ENCODE results near the gene ENTPD1. TPM values are rescaled to one million over a fixed set of nuclear protein-coding genes. Genes with fewer than 3 reads are reported as not detected.
"Not testable (repeated sequence)": the region's sequence is repeated elsewhere in the genome, so short reads cannot be mapped to it uniquely, and the experiment has no call there.

ENTPD1 gene
- total RNA-seq, 1 experiment from 2014 or later: not detected

GRCh38 chr10:95794195-95794594 is 38.2 kb downstream of the ENTPD1 start:
- DNase-seq (ENCODE audit: low spot score): no peak

- no peak for DNase-seq (ENCODE audit: low spot score)
Observed at GRCh38 chr10:95795602-95796001, 39.6 kb downstream of the ENTPD1 start.

- DNase-seq (ENCODE audit: low spot score): no peak
Observed at GRCh38 chr10:95796504-95796903, 40.5 kb downstream of the ENTPD1 start.

- DNase-seq (ENCODE audit: low spot score): no peak
Observed at GRCh38 chr10:95798096-95798855, 42.3 kb downstream of the ENTPD1 start.

GRCh38 chr10:95800286-95800685 is 44.3 kb downstream of the ENTPD1 start:
- DNase-seq (ENCODE audit: low spot score): not testable (repeated sequence)

GRCh38 chr10:95806687-95807380 is 50.9 kb downstream of the ENTPD1 start:
- DNase-seq (ENCODE audit: low spot score): not testable (repeated sequence)

GRCh38 chr10:95808705-95809308 is 52.8 kb downstream of the ENTPD1 start:
- not testable (repeated sequence) for DNase-seq (ENCODE audit: low spot score)

- no peak for DNase-seq (ENCODE audit: low spot score)
Observed at GRCh38 chr10:95809370-95810197, 53.6 kb downstream of the ENTPD1 start.

GRCh38 chr10:95810198-95810976 is 54.4 kb downstream of the ENTPD1 start:
- no peak for DNase-seq (ENCODE audit: low spot score)

- DNase-seq (ENCODE audit: low spot score): no peak
Observed at GRCh38 chr10:95813054-95813685, 57.2 kb downstream of the ENTPD1 start.

- peak; percentile 78 for DNase-seq (ENCODE audit: low spot score)
Observed at GRCh38 chr10:95814011-95814727, 58.2 kb downstream of the ENTPD1 start.

GRCh38 chr10:95815133-95815532 is 59.2 kb downstream of the ENTPD1 start:
- no peak for DNase-seq (ENCODE audit: low spot score)

- no peak for DNase-seq (ENCODE audit: low spot score)
Observed at GRCh38 chr10:95815701-95816240, 59.8 kb downstream of the ENTPD1 start.

GRCh38 chr10:95818010-95818409 is 62.0 kb downstream of the ENTPD1 start:
- DNase-seq (ENCODE audit: low spot score): no peak

- DNase-seq (ENCODE audit: low spot score): peak; percentile 46
Observed at GRCh38 chr10:95818668-95819067, 62.7 kb downstream of the ENTPD1 start.

- DNase-seq (ENCODE audit: low spot score): no peak
Observed at GRCh38 chr10:95819620-95820329, 63.8 kb downstream of the ENTPD1 start.

- no peak for DNase-seq (ENCODE audit: low spot score)
Observed at GRCh38 chr10:95820363-95820762, 64.4 kb downstream of the ENTPD1 start.

- DNase-seq (ENCODE audit: low spot score): no peak
Observed at GRCh38 chr10:95821720-95822119, 65.8 kb downstream of the ENTPD1 start.

GRCh38 chr10:95830044-95830443 is 74.1 kb downstream of the ENTPD1 start:
- DNase-seq (ENCODE audit: low spot score): no peak

All from HT-29 (cell line).